Measurements from ENCODE around the gene CD4.

Gene CD4

GRCh38 chr12:6817098-6817497 lies 27.8 kb downstream of the CD4 start:
- no peak for DNase-seq

- DNase-seq = no peak
These were observed 28.4 kb downstream of the CD4 start for GRCh38 chr12:6817662-6818157.

DNA sequence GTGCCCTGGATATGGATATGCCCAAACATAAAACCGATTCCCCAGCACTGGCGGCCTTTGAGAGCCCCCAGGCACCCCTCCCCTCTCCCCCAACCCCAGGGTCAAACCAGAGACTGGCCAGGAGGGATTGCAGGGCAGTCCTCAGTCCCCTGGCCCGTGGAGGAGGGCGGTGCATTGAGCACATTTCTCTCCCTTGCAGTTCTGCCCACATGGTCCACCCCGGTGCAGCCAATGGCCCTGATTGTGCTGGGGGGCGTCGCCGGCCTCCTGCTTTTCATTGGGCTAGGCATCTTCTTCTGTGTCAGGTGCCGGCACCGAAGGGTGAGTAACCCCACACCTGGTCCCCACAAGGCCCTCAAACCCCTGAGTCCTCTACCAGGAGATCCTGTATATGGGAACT lies 28.9 kb downstream of the CD4 start:
- no peak for DNase-seq

GRCh38 chr12:6818645-6819044 lies 29.3 kb downstream of the CD4 start:
- no peak for DNase-seq

DNA sequence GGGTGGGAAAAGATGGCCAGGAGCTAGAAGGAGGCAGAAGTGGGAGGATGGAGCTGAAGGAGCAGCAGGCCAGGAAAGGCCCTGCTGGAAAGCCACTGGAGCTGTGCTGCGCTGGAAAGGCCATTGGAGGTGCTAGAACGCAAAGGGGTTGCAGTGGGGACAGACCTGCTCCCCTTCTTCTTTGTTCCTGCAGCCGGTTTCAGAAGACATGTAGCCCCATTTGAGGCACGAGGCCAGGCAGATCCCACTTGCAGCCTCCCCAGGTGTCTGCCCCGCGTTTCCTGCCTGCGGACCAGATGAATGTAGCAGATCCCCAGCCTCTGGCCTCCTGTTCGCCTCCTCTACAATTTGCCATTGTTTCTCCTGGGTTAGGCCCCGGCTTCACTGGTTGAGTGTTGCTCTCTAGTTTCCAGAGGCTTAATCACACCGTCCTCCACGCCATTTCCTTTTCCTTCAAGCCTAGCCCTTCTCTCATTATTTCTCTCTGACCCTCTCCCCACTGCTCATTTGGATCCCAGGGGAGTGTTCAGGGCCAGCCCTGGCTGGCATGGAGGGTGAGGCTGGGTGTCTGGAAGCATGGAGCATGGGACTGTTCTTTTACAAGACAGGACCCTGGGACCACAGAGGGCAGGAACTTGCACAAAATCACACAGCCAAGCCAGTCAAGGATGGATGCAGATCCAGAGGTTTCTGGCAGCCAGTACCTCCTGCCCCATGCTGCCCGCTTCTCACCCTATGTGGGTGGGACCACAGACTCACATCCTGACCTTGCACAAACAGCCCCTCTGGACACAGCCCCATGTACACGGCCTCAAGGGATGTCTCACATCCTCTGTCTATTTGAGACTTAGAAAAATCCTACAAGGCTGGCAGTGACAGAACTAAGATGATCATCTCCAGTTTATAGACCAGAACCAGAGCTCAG lies 30.0 kb downstream of the CD4 start:
- no peak for DNase-seq

- DNase-seq = no peak
These were observed 30.8 kb downstream of the CD4 start for GRCh38 chr12:6820166-6820565.

DNA sequence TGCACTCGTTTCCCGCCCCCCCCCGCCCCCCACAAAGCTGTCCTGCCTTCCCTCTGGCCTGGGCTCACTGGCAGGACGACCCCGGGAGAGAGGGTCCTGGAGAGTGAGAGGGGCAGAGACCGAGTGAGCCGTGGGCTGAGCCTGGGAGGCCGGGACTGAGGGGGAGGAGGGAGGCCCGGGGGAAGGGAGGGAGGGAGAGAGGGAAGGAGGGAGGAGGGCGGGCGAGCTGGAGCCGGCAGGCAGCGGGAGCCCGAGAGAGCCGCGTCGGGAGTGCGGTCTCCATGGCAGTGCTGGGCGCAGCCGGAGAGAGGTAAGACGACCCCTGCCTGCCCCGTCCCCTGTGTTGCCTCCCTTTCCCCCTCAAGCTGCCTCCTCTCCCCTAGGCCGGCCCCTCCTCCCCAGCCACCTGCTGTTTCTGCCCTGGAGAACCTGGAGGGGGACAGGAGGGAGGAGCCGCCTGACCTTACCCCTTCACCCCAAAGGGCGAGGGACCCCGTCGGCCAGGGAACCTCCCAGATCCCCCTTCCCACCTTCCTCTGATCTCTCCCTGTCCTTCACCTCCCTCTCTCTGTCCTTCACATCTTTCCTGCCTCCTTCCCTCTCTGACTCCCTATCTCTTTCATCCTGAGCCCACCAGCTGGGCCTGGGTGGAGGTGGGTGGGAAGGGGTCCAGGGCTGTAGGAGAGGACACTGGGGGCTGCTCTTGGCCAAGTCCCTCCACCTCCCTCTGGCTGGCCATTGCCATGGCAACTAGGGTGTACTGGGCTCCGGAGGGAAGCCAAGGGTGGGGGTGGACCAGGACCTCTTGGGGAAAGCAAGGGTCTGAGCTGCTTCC lies 32.5 kb downstream of the CD4 start, which contains the start of gene GPR162:
Gene GPR162 (plus strand): TSS at position 231 of the 835 bp plus-strand sequence. CDS start 2,078 bp downstream, outside the sequence.
- DNase-seq = no peak

DNA sequence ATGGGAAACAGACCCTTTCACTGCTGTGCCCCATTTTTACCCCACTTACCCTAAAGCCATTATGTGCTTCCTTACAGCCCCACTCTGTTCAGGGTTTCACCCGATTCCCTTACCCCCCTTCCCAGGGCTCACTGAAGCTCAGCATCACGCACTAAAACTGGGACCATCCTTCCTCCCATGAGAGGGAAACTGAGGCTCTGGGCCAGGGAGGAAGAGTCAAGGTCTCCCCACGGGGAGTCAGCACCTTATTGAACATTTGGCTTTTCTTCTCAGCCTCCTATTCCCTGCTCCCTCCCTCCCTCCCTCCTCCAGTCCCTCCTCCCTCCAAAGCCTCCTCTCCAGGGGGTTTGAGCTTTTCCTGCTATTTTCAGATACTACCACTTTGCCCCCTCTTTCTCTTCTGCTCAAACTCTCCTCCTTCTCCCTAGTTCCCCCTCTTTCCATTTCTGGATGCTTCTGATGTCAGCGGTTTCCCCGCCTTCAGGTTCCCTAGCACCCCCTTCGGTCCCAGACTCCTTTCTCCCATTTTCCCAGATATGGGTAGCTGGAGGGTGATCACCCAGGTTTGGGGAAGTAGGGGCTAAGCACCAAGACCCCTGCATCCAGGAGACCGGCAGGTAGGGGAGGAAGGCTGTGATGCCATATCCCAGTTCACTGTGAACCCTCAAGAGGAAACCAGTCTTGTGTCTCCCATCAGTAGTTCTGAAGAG lies 33.3 kb downstream of the CD4 start:
- no peak for DNase-seq

- no peak for DNase-seq
These were observed 34.1 kb downstream of the CD4 start for GRCh38 chr12:6823182-6824084.

- no peak for DNase-seq
These were observed 34.9 kb downstream of the CD4 start for GRCh38 chr12:6824085-6824775.

- DNase-seq = no peak
These were observed 35.6 kb downstream of the CD4 start for GRCh38 chr12:6824901-6825381.

- DNase-seq = peak; percentile 96
These were observed 36.2 kb downstream of the CD4 start for GRCh38 chr12:6825398-6826124.

DNA sequence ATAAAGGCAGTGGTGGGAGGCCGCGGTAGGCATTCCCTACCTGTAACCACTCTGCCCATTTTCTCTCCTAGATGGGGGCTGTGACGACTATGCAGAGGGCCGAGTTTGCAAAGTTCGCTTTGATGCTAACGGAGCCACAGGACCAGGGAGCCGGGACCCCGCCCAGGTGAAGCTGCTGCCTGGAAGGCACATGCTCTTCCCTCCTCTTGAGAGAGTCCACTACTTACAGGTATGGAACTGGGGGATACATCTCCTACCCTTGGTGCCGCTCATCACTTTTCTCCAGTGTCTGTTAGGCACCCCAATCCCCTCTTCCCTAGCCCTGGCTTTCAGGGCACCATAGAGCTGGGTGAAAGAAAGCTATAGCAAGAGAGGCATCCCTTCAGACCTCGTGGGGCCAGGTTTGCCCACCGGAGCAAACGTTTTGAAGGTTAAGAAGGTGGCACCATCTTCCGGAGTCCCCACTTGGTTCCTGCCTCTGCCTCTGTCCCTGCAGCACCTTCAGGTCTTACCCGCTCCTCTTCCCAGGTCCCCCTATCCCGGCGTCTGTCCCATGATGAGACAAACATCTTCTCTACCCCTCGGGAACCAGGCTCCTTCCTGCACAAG lies 36.9 kb downstream of the CD4 start:
- DNase-seq = no peak

DNA sequence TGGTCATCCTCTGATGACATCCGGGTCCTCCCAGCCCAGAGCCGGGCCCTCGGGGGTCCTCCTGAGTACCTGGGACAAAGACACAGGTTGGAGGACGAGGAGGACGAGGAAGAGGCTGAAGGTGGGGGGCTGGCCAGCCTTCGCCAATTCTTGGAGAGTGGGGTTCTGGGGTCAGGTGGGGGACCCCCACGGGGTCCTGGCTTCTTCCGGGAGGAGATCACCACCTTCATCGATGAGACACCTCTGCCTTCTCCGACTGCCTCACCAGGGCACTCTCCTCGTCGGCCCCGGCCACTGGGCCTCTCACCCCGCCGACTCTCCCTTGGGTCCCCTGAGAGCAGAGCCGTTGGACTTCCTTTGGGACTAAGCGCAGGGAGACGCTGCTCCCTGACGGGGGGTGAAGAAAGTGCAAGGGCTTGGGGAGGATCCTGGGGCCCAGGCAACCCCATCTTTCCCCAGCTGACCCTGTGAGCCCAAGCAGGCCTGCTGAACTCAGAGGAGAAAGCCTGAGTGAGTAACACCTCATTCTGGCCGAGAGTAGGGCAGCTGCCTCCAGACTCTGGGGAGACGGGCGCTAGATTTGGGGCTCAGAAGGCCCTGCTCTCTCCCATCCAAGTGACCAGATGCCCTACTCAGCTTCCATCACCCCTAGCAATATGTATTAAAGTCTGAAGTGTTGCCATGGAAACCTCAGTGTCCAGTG lies 37.6 kb downstream of the CD4 start:
- no peak for DNase-seq

GRCh38 chr12:6827437-6827911 lies 38.1 kb downstream of the CD4 start:
- DNase-seq = peak; percentile 72

- DNase-seq = no peak
These were observed 38.9 kb downstream of the CD4 start, which contains the start of gene P3H3 for GRCh38 chr12:6827982-6828780. Gene P3H3, plus strand, starts transcription at chr12:6828407. Its CDS starts 34 bp downstream, at chr12:6828441.

GRCh38 chr12:6828781-6829535 lies 39.6 kb downstream of the CD4 start:
- peak; percentile 73 for DNase-seq
